HG03175 (cell line): Measurements from ENCODE around the gene PAPPA.

ENCODE experiments used
- ATAC-seq: cut with Tn5 transposase; IDR thresholded peaks from one replicate; pipeline ENCODE4 v1.9.1; 2021; ENCODE audit warnings: mild to moderate bottlenecking, moderate library complexity; ENCODE audit not compliant: unreplicated experiment

Gene PAPPA

GRCh38 chr9:116409638-116410037 is 256.0 kb downstream of the PAPPA start:
- no peak for ATAC-seq

DNA sequence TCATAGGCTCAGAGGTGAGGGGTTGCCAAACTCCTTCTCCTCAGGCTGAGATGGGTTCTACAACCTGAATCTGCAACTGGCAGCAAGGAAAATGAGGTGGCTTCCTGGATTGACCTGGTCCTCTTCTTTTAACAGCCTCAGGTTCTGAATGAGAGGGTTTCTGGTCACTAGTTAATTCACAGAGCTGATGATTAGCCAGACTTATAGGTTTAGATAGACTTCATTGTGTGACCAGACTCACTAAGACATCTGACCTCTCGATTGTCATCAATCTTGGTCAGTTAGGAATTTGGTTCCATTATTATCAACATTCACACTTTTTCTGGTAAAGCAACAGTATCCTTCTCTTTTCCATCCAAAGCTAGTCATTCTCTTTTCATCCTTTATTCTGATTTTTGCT is 257.9 kb downstream of the PAPPA start:
- no peak for ATAC-seq

DNA sequence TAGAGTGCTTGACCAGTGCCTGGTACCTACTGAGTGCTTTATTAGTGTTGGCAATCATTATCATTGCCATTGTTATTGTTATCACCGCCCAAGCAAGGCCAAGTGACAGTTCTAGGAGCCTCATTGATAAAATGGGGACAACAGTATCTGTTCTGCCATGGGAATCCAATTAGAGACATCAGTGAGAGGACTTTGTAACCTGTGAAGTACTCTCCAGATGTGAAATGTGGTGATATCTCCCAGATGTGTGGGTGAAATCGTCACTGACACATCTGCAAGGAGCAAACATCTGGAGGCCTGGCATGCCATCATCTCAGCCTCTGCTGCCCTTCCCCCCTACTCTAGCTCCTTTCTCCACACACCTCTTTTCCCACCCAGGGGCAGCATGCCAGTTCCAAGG is 260.8 kb downstream of the PAPPA start:
- ATAC-seq: no peak

GRCh38 chr9:116416421-116416820 is 262.8 kb downstream of the PAPPA start:
- no peak for ATAC-seq

DNA sequence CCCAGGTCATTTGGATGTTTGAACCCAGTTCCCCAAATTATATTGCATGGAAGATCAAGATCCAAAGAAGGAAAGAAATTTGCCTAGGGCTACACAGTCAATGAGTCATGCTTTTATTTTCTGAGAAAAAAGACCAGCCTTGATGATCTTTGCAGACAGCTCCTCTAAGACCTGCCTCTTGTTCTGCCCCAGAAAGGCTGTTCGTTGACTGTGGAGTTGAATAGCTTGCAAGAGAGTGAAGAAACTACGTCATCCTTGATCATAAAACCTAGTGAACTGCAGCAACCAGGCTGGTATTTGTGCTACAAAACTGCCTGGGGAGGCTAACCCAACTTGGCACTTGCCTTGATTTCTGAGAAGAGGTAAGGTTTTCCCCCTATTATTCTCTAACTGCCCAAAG is 263.9 kb downstream of the PAPPA start:
- ATAC-seq: no peak

DNA sequence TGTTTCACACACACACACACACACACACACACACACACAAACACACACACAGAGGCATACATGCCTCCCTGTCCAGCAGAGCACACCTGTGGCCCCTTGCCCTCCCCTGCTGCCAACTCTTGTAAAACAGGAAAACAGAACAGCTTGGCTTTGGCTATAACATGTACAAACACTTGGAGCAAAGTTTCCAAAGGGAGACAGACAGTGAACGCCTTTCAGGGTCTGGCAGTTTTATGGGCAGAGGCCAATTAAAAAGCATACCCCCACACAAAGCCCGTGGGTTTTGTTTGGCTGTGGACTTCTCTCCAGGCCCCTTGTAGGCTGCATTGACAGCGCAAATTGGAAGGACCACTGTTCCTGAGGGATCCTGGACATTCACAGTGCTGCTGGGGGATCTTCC is 265.6 kb downstream of the PAPPA start:
- ATAC-seq: no peak

DNA sequence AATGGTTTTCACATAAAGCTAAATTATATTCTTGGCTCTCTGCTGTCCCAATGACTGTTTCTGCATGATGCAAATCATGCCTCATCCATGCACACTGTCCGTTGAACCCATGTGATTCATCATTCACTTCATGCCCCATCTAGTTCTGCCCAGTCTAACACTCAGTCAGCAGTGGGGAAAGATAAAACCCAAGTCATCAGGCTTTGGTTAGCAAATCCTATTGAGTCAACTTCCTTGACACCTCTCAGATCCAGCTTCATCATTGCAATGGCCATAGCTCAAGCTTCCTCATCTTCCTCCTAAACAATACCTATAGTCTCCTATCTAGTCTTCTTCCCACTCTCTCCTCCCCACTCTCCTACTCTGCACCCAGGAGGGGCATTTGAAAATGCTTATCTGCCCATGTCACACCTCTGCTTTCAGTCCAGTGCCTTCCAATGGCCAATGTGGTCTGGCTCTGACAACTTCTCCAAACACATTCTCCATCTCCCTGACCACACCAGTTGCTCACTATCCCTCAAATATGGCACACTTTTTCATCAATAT is 267.5 kb downstream of the PAPPA start:
- no peak for ATAC-seq

DNA sequence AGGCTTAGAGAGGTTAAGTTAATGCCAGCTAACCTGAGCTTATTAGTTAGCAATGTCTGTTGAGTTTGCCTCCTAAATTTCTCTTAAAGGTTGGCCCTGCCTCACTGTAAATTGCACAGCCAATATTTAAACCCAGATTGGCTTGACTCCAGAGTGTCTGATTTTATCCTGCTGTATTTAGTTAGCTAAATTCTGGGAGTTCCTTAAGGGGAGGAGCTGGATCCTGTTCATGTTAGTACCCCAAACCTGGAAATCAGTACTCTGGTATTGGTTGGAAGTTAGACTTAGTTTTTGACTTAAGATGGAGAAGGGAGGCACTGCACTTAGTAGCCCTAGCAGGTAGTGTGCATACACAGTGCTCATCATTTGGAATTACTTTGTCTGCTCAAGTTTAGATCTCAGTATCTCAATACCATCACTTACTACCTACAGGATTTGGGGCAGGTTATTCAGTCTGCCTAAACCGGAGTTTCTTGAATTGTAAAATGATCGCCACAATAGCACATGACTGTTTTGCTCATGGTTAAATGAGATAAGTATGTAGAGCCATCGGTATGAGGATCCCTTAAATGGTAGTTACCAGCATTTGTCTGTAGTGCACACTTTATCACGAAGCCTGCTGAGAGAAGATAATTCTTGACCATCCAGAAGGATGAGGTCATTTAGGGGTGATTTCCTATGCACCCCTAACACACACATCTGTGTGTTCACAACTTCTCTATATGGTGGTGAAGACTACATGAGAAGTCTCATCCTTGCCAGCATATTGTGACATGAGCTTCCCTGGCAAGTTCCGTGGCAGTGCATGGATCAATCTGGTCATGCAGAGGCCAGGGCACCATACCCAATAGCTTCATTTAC is 268.8 kb downstream of the PAPPA start:
- ATAC-seq: no peak

GRCh38 chr9:116423149-116423548 is 269.6 kb downstream of the PAPPA start:
- no peak for ATAC-seq

GRCh38 chr9:116425244-116425643 is 271.7 kb downstream of the PAPPA start:
- no peak for ATAC-seq

- no peak for ATAC-seq
Observed at GRCh38 chr9:116430849-116431248, 277.3 kb downstream of the PAPPA start.

GRCh38 chr9:116432051-116432450 is 278.5 kb downstream of the PAPPA start:
- ATAC-seq: no peak

DNA sequence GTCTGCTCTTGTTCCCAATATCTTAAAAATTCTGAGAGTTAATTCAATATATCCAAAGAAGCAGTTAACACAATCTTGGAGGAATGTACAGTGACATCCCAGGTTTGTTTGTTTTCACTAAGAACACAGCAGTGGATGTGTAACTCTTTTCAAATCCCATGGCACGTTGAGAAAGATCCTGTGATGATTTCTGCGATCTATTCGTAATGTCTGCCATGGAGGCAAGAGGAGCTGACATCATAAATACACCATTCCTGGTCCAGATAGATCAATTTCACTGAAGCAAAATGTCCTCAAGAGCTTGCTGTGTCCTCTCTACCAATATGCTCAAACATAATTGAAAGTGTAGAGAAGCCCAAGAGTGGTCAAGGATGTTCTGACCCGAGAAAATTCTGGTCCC is 280.7 kb downstream of the PAPPA start:
- ATAC-seq: no peak

GRCh38 chr9:116435706-116436105 is 282.1 kb downstream of the PAPPA start:
- ATAC-seq: no peak

- no peak for ATAC-seq
Observed at GRCh38 chr9:116436121-116436520, 282.5 kb downstream of the PAPPA start.

- ATAC-seq: no peak
Observed at GRCh38 chr9:116437411-116438370, 284.1 kb downstream of the PAPPA start.

DNA sequence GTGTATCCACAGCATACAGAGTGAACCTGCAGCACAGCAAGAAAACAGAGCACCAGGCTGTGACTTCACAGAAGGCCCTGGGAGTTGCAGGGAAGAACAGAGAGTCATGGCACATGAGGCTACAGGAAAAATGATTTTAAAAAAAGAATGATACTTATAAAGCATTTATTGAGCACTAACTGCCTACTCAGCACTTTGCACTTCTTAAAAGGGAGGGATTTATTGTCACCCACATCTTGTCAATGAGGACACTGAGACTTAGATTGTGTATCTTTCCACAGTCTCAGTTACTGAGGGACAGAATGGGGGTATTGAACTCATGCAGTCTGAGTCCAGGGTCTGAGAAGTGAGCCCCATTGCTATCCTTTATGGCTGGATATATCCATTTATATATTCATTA is 288.9 kb downstream of the PAPPA start:
- ATAC-seq: no peak

DNA sequence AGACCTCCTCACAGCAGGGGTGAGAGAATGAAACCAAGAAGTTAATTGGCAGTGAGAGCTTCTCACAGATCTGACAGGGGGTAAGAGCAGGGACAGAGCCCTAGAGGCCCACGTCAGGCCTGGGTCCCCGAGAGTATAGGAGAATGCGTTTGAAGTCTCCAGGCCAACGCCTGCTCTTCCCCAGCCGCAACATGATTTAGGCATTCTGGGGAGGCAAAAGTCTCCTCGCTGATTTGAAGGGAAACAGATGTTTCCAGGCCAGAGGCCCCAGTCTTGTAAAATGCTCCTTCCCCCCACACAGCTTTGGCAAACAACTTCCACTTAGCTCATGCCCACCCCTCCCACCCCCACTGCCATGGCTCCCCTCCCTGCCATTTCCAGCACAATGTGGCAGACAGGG is 294.3 kb downstream of the PAPPA start:
- no peak for ATAC-seq

DNA sequence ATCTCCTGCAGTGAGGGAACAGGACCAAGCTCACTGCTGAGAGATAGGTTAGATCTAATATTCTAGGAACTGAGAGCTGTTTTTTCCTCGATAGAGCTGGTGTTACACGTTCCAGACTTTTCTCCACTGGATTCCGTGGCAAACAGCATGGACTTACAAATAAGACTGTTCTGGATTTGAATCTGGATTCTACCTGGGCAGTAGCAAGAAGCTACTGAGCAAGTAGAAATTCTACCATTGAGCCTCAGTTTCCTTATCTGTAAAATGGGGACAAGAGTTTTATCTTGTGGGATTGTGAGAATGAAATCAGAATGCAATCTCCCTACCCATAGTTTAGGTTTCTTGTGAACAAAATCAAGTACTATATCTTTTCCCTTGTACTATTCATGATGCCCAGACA is 294.8 kb downstream of the PAPPA start:
- no peak for ATAC-seq

DNA sequence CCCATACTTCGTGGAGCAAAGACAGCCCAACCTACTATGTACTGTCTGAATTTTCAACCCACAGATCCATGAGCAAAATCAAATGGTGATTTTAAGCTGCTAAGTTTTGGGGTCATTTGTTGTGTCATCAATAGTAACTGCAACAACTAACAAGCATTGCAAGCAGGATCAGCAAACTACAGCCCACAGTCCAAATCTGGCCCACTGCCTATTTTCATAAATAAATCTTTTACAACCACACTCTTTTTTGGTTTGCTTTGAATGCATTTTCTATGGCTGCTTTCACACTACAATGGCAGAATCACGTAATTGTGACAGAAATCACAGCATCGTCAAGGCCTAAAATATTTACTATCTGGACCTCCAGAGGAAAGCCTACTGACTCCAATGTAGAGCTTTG is 296.4 kb downstream of the PAPPA start:
- no peak for ATAC-seq

DNA sequence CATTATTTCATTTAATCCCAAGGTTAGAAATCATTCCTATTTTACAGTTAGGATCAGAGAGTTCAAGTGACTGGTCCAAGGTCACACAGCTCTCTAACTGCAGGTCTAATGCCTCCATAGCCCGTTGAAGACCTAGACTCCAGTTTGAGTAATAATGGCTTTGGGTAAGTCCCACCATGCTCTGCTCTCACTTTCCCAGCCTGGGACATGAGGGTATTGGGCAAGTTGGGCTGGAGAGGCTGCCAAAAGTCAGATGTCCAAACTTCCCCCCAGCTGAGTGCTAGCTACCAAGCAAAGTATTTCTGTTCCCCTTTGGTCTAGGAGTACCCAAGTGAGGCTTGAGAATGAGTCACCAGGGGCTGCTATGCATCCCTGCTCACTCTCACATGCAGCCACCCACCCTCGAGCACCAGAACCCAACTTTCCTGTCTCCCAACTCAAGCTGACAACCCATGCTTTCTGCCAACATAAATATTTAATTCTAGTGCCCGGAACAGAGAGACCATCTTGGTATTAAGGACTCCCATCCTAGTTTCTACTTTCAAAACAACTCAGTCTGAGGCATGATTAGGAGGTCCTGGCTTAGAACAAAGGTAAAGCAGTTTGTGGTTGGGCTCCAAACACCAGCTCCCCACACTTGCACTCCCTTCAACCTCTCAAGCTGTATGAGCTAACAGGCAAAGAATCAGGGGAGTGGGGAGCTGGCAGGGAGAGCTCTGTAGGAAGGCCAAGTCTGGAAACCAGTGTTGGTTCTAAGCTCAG is 297.0 kb downstream of the PAPPA start:
- ATAC-seq: peak; percentile 86
